D721Med (cell line): Measurements from ENCODE around the gene LDLRAD4.

ENCODE experiments used
- DNase-seq: peaks from one replicate; pipeline ENCODE4 v3.0.0; 2011; ENCODE audit warnings: low spot score; ENCODE audit not compliant: insufficient read length
- FAIRE-seq: peaks from 2 replicates; lab custom pipeline; 2011; peaks lifted over from hg19 to GRCh38; lab: Jason Lieb, UNC
- CTCF ChIP-seq: IDR thresholded peaks from 2 replicates; pipeline ENCODE4 v1.5.1; 2012; ENCODE audit warnings: mild to moderate bottlenecking, control low read depth; ENCODE audit not compliant: insufficient read depth; ENCODE audit errors: missing control alignments

LDLRAD4 gene

GRCh38 chr18:13548106-13548819 lies 329.7 kb downstream of the LDLRAD4 start:
- FAIRE-seq (no peak), DNase-seq (no peak)
- no peak for TF ChIP-seq CTCF

- DNase-seq (no peak), FAIRE-seq (no peak)
- no peak for TF ChIP-seq CTCF
Observed at GRCh38 chr18:13548966-13549879, 330.7 kb downstream of the LDLRAD4 start.

GRCh38 chr18:13549880-13550232 lies 331.3 kb downstream of the LDLRAD4 start:
- DNase-seq, result no peak
- FAIRE-seq, result no peak
- no peak for TF ChIP-seq CTCF

- DNase-seq (no peak), FAIRE-seq (no peak)
- TF ChIP-seq CTCF, result no peak
Observed at GRCh38 chr18:13550418-13551304, 332.1 kb downstream of the LDLRAD4 start.

- DNase-seq (no peak), FAIRE-seq (no peak)
- no peak for TF ChIP-seq CTCF
Observed at GRCh38 chr18:13551305-13551603, 332.7 kb downstream of the LDLRAD4 start.

- no peak for FAIRE-seq
Observed at GRCh38 chr18:13551841-13552733, 333.5 kb downstream of the LDLRAD4 start.

More at GRCh38 chr18:13551841-13552733, 333.5 kb downstream of the LDLRAD4 start:
- no peak for TF ChIP-seq CTCF
- DNase-seq, result no peak
